Tibial nerve (tissue), 4 donors: ENCODE data around the gene KRT1. TPM values are rescaled to one million over a fixed set of nuclear protein-coding genes. Genes with fewer than 3 reads are reported as not detected.
"Not testable (repeated sequence)": the region's sequence is repeated elsewhere in the genome, so short reads cannot be mapped to it uniquely, and the experiment has no call there.

ENCODE experiments used
- DNase-seq, 2 donors: peaks; one replicate each; pipeline ENCODE4 v3.0.0-alpha.2; 2019; ENCODE audit warnings: low spot score in 2 of 2
- H3K27ac ChIP-seq, 4 donors: fragments of 200-600 bp; sonication (generic) in 3 of 4; one replicate each; pipeline ENCODE4 v1.5.1; 2017 to 2019; ENCODE audit warnings: mild to moderate bottlenecking in 1 of 4
- H3K27me3 ChIP-seq, 2 donors: fragments of 200-600 bp; sonication (generic) in 1 of 2; one replicate each; pipeline versions ENCODE4 v1.5.1 to v1.6.0; 2017 to 2019
- H3K36me3 ChIP-seq, 3 donors: fragments of 200-600 bp; sonication (generic); one replicate each; pipeline ENCODE4 v1.5.1; 2018 to 2019
- H3K4me1 ChIP-seq, 4 donors: fragments of 200-600 bp; sonication (generic) in 3 of 4; one replicate each; pipeline ENCODE4 v1.5.1; 2017 to 2019
- H3K4me3 ChIP-seq, 4 donors: fragments of 200-600 bp; sonication (generic) in 3 of 4; one replicate each; pipeline ENCODE4 v1.5.1; 2017 to 2019; ENCODE audit warnings: mild to moderate bottlenecking in 1 of 4, moderate library complexity in 1 of 4
- H3K9me3 ChIP-seq, 4 donors: fragments of 200-600 bp; sonication (generic) in 3 of 4; one replicate each; pipeline ENCODE4 v1.5.1; 2017 to 2019
- CTCF ChIP-seq, 5 experiments: fragments of 200-600 bp in 3 of 5; fragments of 450-650 bp in 2 of 5; sonication (generic) in 3 of 5; IDR thresholded peaks; one replicate each; pipeline ENCODE4 v1.5.1; 2016 to 2019; ENCODE audit warnings: antibody characterized with exemption in 5 of 5, mild to moderate bottlenecking in 3 of 5, moderate library complexity in 2 of 5
- EP300 ChIP-seq, 2 donors: sonication (generic); formaldehyde crosslinking; IDR thresholded peaks; one replicate each; pipeline ENCODE4 v1.6.1; 2017; ENCODE audit warnings: antibody characterized with exemption in 2 of 2, mild to moderate bottlenecking in 1 of 2
- POLR2A ChIP-seq, 2 donors: fragments of 450-650 bp; IDR thresholded peaks; one replicate each; pipeline ENCODE4 v1.6.1; 2017; ENCODE audit warnings: antibody characterized with exemption in 2 of 2, mild to moderate bottlenecking in 2 of 2, moderate library complexity in 2 of 2
- WGBS, 2 donors: methylation state at CpG; one replicate each; pipeline ENCODE4 v1.1.5; 2018; 5-methylcytosine and 5-hydroxymethylcytosine counted together
- total RNA-seq, 4 donors: library from RNA; depleted of rRNA; stranded (reverse); fragments of >200 nt; gene quantifications; one replicate each; pipeline ENCODE4 v1.1.0, GENCODE V29; 2016

KRT1 gene
- total RNA-seq, 4 donors from 2014 or later = not detected

- WGBS, 2 donors = 90 to 92% methylated on average over 3 of the region's 3 CpGs
- peaks cover 0 to 19% of the 10 kb centered on the region in 2 donors for H3K27me3 ChIP-seq
- no peak for DNase-seq
- H3K4me1 ChIP-seq = no peaks in the 10 kb centered on the region
- no peaks in the 10 kb centered on the region for H3K9me3 ChIP-seq
- no peak overlapping the region for H3K27ac ChIP-seq
- TF ChIP-seq EP300 (IDR thresholded peaks at IDR 0.05) (no peak), CTCF (IDR thresholded peaks at IDR 0.05) (no peak), POLR2A (IDR thresholded peaks at IDR 0.05) (no peak)
- no peaks in the 10 kb centered on the region for H3K36me3 ChIP-seq
- H3K4me3 ChIP-seq = no peak overlapping the region
These were observed 9.2 kb downstream of the KRT1 start for GRCh38 chr12:52670961-52671360.

GRCh38 chr12:52670506-52670905 is 9.7 kb downstream of the KRT1 start:
- TF ChIP-seq POLR2A (IDR thresholded peaks at IDR 0.05) = no peak
- no peak for DNase-seq
- H3K9me3 ChIP-seq = no peaks in the 10 kb centered on the region
- H3K27me3 ChIP-seq = peaks cover 0 to 19% of the 10 kb centered on the region in 2 donors
- H3K36me3 ChIP-seq = no peaks in the 10 kb centered on the region
- no peaks in the 10 kb centered on the region for H3K4me1 ChIP-seq
- no peak overlapping the region for H3K4me3 ChIP-seq
- 78 to 82% methylated on average over 4 of the region's 4 CpGs for WGBS, 2 donors
- H3K27ac ChIP-seq = no peak overlapping the region

GRCh38 chr12:52669941-52670340 is 10.3 kb downstream of the KRT1 start:
- 87 to 93% methylated on average over 3 of the region's 3 CpGs for WGBS, 2 donors
- H3K4me1 ChIP-seq, H3K27ac ChIP-seq, H3K9me3 ChIP-seq, H3K4me3 ChIP-seq, DNase-seq, H3K36me3 ChIP-seq: not testable (repeated sequence)
- H3K27me3 ChIP-seq = peaks cover 0 to 19% of the 10 kb centered on the region in 2 donors

GRCh38 chr12:52669426-52669825 is 10.8 kb downstream of the KRT1 start:
- Histone ChIP-seq H3K4me3 (no peak overlapping the region), H3K9me3 (no peaks in the 10 kb centered on the region), H3K27me3 (peaks cover 0 to 19% of the 10 kb centered on the region in 2 donors), H3K27ac (no peak overlapping the region), H3K4me1 (no peaks in the 10 kb centered on the region), H3K36me3 (no peaks in the 10 kb centered on the region)
- no peak for TF ChIP-seq CTCF (IDR thresholded peaks at IDR 0.05)
- TF ChIP-seq POLR2A (IDR thresholded peaks at IDR 0.05) = no peak
- TF ChIP-seq EP300 (IDR thresholded peaks at IDR 0.05) = no peak
- no peak for DNase-seq

- no peaks in the 10 kb centered on the region for H3K4me1 ChIP-seq
- H3K9me3 ChIP-seq = no peaks in the 10 kb centered on the region
- peaks cover 0 to 20% of the 10 kb centered on the region in 2 donors for H3K27me3 ChIP-seq
- TF ChIP-seq POLR2A (IDR thresholded peaks at IDR 0.05) = no peak
- TF ChIP-seq CTCF (IDR thresholded peaks at IDR 0.05) = no peak
- no peak for TF ChIP-seq EP300 (IDR thresholded peaks at IDR 0.05)
- no peak for DNase-seq
- no peak overlapping the region for H3K27ac ChIP-seq
- no peaks in the 10 kb centered on the region for H3K36me3 ChIP-seq
- WGBS, 2 donors = 72 to 87% methylated on average over 7 of the region's 7 CpGs
- no peak overlapping the region for H3K4me3 ChIP-seq
These were observed 12.3 kb downstream of the KRT1 start for GRCh38 chr12:52667931-52668330.

GRCh38 chr12:52667509-52667908 is 12.7 kb downstream of the KRT1 start:
- TF ChIP-seq EP300 (IDR thresholded peaks at IDR 0.05) = no peak
- TF ChIP-seq CTCF (IDR thresholded peaks at IDR 0.05) = no peak
- TF ChIP-seq POLR2A (IDR thresholded peaks at IDR 0.05) = no peak
- no peaks in the 10 kb centered on the region for H3K4me1 ChIP-seq
- H3K27me3 ChIP-seq = peaks cover 0 to 20% of the 10 kb centered on the region in 2 donors
- no peaks in the 10 kb centered on the region for H3K36me3 ChIP-seq
- DNase-seq = no peak
- no peaks in the 10 kb centered on the region for H3K9me3 ChIP-seq
- no peak overlapping the region for H3K27ac ChIP-seq
- H3K4me3 ChIP-seq = no peak overlapping the region
- WGBS, 2 donors = 63 to 66% methylated on average over 9 of the region's 9 CpGs
